Stomach (tissue), 9 donors: ENCODE measurements around the gene HNMT. TPM values are rescaled to one million over a fixed set of nuclear protein-coding genes. Genes with fewer than 3 reads are reported as not detected.

Source experiments
- DNase-seq, 2 donors: peaks; one replicate each; pipeline versions ENCODE4 v3.0.0 to v3.0.0-alpha.2; 2013 to 2019
- H3K27ac ChIP-seq, 5 donors: fragments of 200-600 bp in 4 of 5; sonication (generic) in 4 of 5; one replicate each; pipeline ENCODE4 v1.5.1; 2013 to 2019; ENCODE audit warnings: mild to moderate bottlenecking in 1 of 5, moderate library complexity in 1 of 5
- H3K27me3 ChIP-seq, 3 donors: fragments of 200-600 bp; sonication (generic); one replicate each; pipeline ENCODE4 v1.5.1; 2017 to 2019; ENCODE audit warnings: mixed run types in 1 of 3
- H3K36me3 ChIP-seq, 4 donors: fragments of 200-600 bp; sonication (generic); 1 replicate in 3 of 4; 2 replicates in 1 of 4; pipeline ENCODE4 v1.5.1; 2016 to 2019
- H3K4me1 ChIP-seq, 4 donors: fragments of 200-600 bp; sonication (generic); one replicate each; pipeline ENCODE4 v1.5.1; 2016 to 2019
- H3K4me3 ChIP-seq, 4 donors: fragments of 200-600 bp; sonication (generic) in 3 of 4; one replicate each; pipeline ENCODE4 v1.5.1; 2016 to 2019; ENCODE audit warnings: mild to moderate bottlenecking in 1 of 4
- H3K9me3 ChIP-seq, 4 donors: fragments of 200-600 bp; sonication (generic); one replicate each; pipeline ENCODE4 v1.5.1; 2016 to 2019
- CTCF ChIP-seq, 7 experiments: fragments of 450-650 bp in 4 of 7; fragments of 200-600 bp in 3 of 7; sonication (generic) in 3 of 7; IDR thresholded peaks; one replicate each; pipeline ENCODE4 v1.5.1; 2016 to 2019; ENCODE audit warnings: antibody characterized with exemption in 7 of 7, control low read depth in 2 of 7, mild to moderate bottlenecking in 1 of 7
- EP300 ChIP-seq: sonication (generic); formaldehyde crosslinking; IDR thresholded peaks from one replicate; pipeline ENCODE4 v1.6.1; 2017; ENCODE audit warnings: antibody characterized with exemption
- POLR2A ChIP-seq, 4 donors: fragments of 450-650 bp; IDR thresholded peaks; one replicate each; pipeline ENCODE4 v1.6.1; 2016; ENCODE audit warnings: antibody characterized with exemption in 4 of 4, control low read depth in 2 of 4, mild to moderate bottlenecking in 1 of 4, moderate library complexity in 1 of 4
- POLR2AphosphoS5 ChIP-seq, 3 donors: sonication (generic); formaldehyde crosslinking; IDR thresholded peaks; one replicate each; pipeline ENCODE4 v1.6.1; 2016; ENCODE audit warnings: antibody characterized with exemption in 3 of 3
- WGBS, 5 donors: extraction: QIAGEN DNeasy Blood & Tissue Kit in 3 of 5; methylation state at CpG; one replicate each; pipeline versions ENCODE4 v1.1.5 to v1.1.7; 2013 to 2018; 5-methylcytosine and 5-hydroxymethylcytosine counted together
- intact Hi-C: fragments of 100-400 bp; cut with DNase I; formaldehyde crosslinking; loops from one replicate; pipeline ENCODE4 v1.15.1; 2023; ENCODE audit warnings: low total_unique reads
- polyA plus RNA-seq, 3 donors: library from polyadenylated mRNA; stranded (reverse); fragments of 200-250 nt; gene quantifications; one replicate each; pipeline ENCODE4 v1.2.3, GENCODE V29; 2013
- total RNA-seq, 5 donors: library from RNA; depleted of rRNA; stranded (reverse); fragments of >200 nt; gene quantifications; one replicate each; pipeline versions ENCODE4 v1.1.0 to v1.2.3, GENCODE V29; 2014 to 2016
- donor health status: healthy with polysubstance abuse.
- donor health status: Bipolar disorder and iron deficiency.
- donor health status: healthy.

Gene HNMT
- total and polyA plus RNA-seq, 8 donors = 11.2 to 145 (median 44.7) TPM

DNA sequence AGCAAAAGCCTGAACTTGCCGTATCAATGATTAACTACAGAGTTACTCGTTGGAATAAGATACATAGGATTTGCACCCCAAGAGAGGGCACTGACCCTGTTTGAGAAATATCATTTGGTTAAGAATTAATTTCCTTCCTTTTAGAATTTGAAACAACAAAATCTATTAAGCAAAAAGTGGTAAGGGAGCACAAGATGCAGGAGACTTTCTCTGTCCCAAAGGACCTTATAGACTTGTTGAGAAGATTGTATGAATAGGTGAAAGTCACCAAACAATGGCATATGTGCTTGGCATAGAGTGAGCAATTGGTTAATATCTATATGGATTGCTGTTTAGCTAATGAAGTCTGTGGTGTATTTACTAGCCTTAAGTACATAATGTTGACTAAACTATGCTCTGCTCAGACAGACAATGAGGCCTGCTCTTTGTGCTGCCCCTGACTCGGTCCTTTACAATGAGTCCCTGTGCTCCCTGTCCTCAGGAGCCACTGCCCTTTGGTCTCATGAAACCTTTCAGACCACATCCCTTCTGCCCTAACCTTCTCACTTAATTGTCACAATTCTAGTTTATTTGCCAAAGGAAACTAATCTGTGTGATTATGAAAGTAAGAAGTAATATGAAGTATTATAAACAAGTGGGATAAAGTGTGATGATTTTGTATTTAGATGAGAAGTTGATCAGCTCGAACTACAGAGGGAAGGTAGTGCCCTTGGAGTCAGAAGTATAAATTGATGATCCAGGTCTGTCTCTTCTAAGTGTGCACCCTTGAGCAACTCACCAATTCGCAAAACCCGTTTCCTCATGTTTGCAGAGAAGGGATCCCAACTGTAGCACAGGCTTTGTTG is 21.2 kb upstream of the HNMT start:
- no peaks in the 10 kb centered on the region for H3K9me3 ChIP-seq
- H3K4me1 ChIP-seq = peaks cover 0 to 21% (median 5%) of the 10 kb centered on the region in 4 donors
- no peaks in the 10 kb centered on the region for H3K27me3 ChIP-seq
- 60 to 70% (median 67%) methylated on average over 6 of the region's 6 CpGs for WGBS, 5 donors
- H3K4me3 ChIP-seq = no peak overlapping the region
- no peak for DNase-seq
- H3K27ac ChIP-seq = no peak overlapping the region
- H3K36me3 ChIP-seq = no peaks in the 10 kb centered on the region
- intact Hi-C loops = no loop called here
- TF ChIP-seq CTCF (IDR thresholded peaks at IDR 0.05) (no peak), EP300 (no peak), POLR2A (IDR thresholded peaks at IDR 0.05) (no peak), POLR2AphosphoS5 (IDR thresholded peaks at IDR 0.05) (no peak)

DNA sequence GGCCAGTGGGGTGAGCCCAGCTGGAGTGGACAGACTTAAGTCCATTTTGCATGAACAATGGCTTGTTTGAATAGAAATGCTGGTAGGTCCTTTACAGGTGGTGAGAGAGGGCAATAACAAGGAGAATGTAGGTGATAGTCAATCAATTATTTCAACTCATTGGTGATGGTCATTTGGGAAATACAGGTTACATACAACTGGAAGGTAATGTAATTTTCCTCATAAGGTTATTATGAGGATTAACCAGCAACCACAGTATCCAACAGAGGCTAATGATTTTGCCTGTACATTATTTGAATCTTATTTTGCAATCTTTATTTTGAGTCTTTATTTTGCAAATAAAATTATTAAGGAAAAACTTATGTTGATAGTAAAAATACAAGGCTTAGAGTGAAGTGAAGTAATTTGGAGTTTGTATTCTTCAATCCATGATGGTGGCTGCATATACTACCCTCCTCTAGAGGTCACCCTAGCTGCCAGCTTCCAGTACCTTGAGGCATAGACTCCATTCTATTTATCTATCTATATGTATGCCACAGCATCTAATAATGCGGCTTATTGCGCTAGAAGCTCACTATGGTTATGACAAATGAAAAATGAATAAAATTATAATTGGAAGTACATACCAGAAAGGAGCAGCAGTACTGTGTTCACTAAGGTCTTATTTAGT is 20.5 kb upstream of the HNMT start:
- TF ChIP-seq EP300 = no peak
- no peak for TF ChIP-seq CTCF (IDR thresholded peaks at IDR 0.05)
- Histone ChIP-seq H3K27me3 (no peaks in the 10 kb centered on the region), H3K4me1 (peaks cover 0 to 22% (median 5%) of the 10 kb centered on the region in 4 donors), H3K36me3 (no peaks in the 10 kb centered on the region), H3K27ac (no peak overlapping the region), H3K4me3 (no peak overlapping the region), H3K9me3 (no peaks in the 10 kb centered on the region)
- WGBS, 5 donors = 94 to 100% (median 99%) methylated on average over 2 of the region's 2 CpGs
- DNase-seq = no peak
- intact Hi-C loops = no loop called here

GRCh38 chr2:137944714-137945113 is 19.6 kb upstream of the HNMT start:
- Histone ChIP-seq H3K36me3 (no peaks in the 10 kb centered on the region), H3K27me3 (no peaks in the 10 kb centered on the region), H3K9me3 (no peaks in the 10 kb centered on the region), H3K27ac (no peak overlapping the region), H3K4me3 (no peak overlapping the region), H3K4me1 (peaks cover 0 to 22% (median 5%) of the 10 kb centered on the region in 4 donors)
- 60 to 87% (median 83%) methylated on average over 5 of the region's 5 CpGs for WGBS, 5 donors
- TF ChIP-seq POLR2AphosphoS5 (IDR thresholded peaks at IDR 0.05) (no peak), POLR2A (IDR thresholded peaks at IDR 0.05) (no peak), EP300 (no peak), CTCF (IDR thresholded peaks at IDR 0.05) (no peak)
- intact Hi-C loops = no loop called here
- DNase-seq = no peak

GRCh38 chr2:137945229-137945628 is 19.0 kb upstream of the HNMT start:
- no peak overlapping the region for H3K4me3 ChIP-seq
- no peaks in the 10 kb centered on the region for H3K9me3 ChIP-seq
- H3K27me3 ChIP-seq = no peaks in the 10 kb centered on the region
- 50 to 100% (median 96%) methylated on average over 2 of the region's 2 CpGs for WGBS, 5 donors
- H3K36me3 ChIP-seq = no peaks in the 10 kb centered on the region
- H3K4me1 ChIP-seq = peaks cover 0 to 22% (median 5%) of the 10 kb centered on the region in 4 donors
- intact Hi-C loops = no loop called here
- no peak overlapping the region for H3K27ac ChIP-seq
- TF ChIP-seq CTCF (IDR thresholded peaks at IDR 0.05) (no peak), POLR2AphosphoS5 (IDR thresholded peaks at IDR 0.05) (no peak), EP300 (no peak), POLR2A (IDR thresholded peaks at IDR 0.05) (no peak)
- no peak for DNase-seq
